ENCODE data around the gene BCAR3. TPM values are rescaled to one million over a fixed set of nuclear protein-coding genes. Genes with fewer than 3 reads are reported as not detected.

BCAR3 gene
- total RNA-seq, 3 donors from 2014 or later, result 26.7 to 42.7 (median 30.2) TPM

GRCh38 chr1:93579891-93580290, 101.7 kb downstream of the BCAR3 start:
- H3K36me3 ChIP-seq, result peaks cover 9% of the 10 kb centered on the region
- DNase-seq (ENCODE audit: low spot score in 2 of 2), result peak; percentile 82 to 86
- intact Hi-C loops (cut with DNase I; ENCODE audit: low total_unique reads), result no loop called here
- H3K4me1 ChIP-seq, result peaks cover 8 to 28% of the 10 kb centered on the region in 2 donors
- H3K27ac ChIP-seq, result peak overlapping the region; percentile 92 to 96
- H3K4me3 ChIP-seq, result no peak overlapping the region
- H3K27me3 ChIP-seq, result no peaks in the 10 kb centered on the region
- TF ChIP-seq POLR2A (IDR thresholded peaks at IDR 0.05) (no peak), POLR2AphosphoS5 (IDR thresholded peaks at IDR 0.05) (peak in 1 of 3 donors; percentile 67)
- H3K9me3 ChIP-seq, result no peaks in the 10 kb centered on the region

GRCh38 chr1:93578911-93579825, 102.5 kb downstream of the BCAR3 start:
- H3K9me3 ChIP-seq, result no peaks in the 10 kb centered on the region
- intact Hi-C loops (cut with DNase I; ENCODE audit: low total_unique reads), result no loop called here
- H3K36me3 ChIP-seq, result peaks cover 9% of the 10 kb centered on the region
- no peak overlapping the region for H3K4me3 ChIP-seq
- no peaks in the 10 kb centered on the region for H3K27me3 ChIP-seq
- peaks cover 8 to 25% of the 10 kb centered on the region in 2 donors for H3K4me1 ChIP-seq
- no peak for TF ChIP-seq POLR2AphosphoS5 (IDR thresholded peaks at IDR 0.05)
- TF ChIP-seq POLR2A (IDR thresholded peaks at IDR 0.05), result no peak
- no peak for TF ChIP-seq CTCF (IDR thresholded peaks at IDR 0.05)
- H3K27ac ChIP-seq, result peak overlapping the region; percentile 92 to 96
- DNase-seq (ENCODE audit: low spot score in 2 of 2), result peak in 1 of 2 donors; percentile 17

GRCh38 chr1:93578433-93578830, 103.2 kb downstream of the BCAR3 start:
- TF ChIP-seq CTCF (IDR thresholded peaks at IDR 0.05) (no peak), POLR2AphosphoS5 (IDR thresholded peaks at IDR 0.05) (no peak), POLR2A (IDR thresholded peaks at IDR 0.05) (no peak)
- H3K27me3 ChIP-seq, result no peaks in the 10 kb centered on the region
- H3K36me3 ChIP-seq, result peaks cover 9% of the 10 kb centered on the region
- DNase-seq (ENCODE audit: low spot score in 2 of 2), result peak in 1 of 2 donors; percentile 17
- intact Hi-C loops (cut with DNase I; ENCODE audit: low total_unique reads), result no loop called here
- peaks cover 8 to 22% of the 10 kb centered on the region in 2 donors for H3K4me1 ChIP-seq
- no peaks in the 10 kb centered on the region for H3K9me3 ChIP-seq
- H3K27ac ChIP-seq, result peak overlapping the region; percentile 92 to 96
- H3K4me3 ChIP-seq, result no peak overlapping the region

GRCh38 chr1:93577536-93578432, 103.9 kb downstream of the BCAR3 start:
- Histone ChIP-seq H3K4me1 (peaks cover 8 to 22% of the 10 kb centered on the region in 2 donors), H3K27me3 (no peaks in the 10 kb centered on the region), H3K36me3 (peaks cover 8% of the 10 kb centered on the region), H3K9me3 (no peaks in the 10 kb centered on the region), H3K27ac (peak overlapping the region in 1 of 2 donors; percentile 92), H3K4me3 (no peak overlapping the region)
- DNase-seq (ENCODE audit: low spot score in 2 of 2), result peak in 1 of 2 donors; percentile 16
- TF ChIP-seq CTCF (IDR thresholded peaks at IDR 0.05) (no peak), POLR2AphosphoS5 (IDR thresholded peaks at IDR 0.05) (no peak), POLR2A (IDR thresholded peaks at IDR 0.05) (no peak)
- intact Hi-C loops (cut with DNase I; ENCODE audit: low total_unique reads), result no loop called here

- no peaks in the 10 kb centered on the region for H3K9me3 ChIP-seq
- TF ChIP-seq CTCF (IDR thresholded peaks at IDR 0.05) (no peak), POLR2AphosphoS5 (IDR thresholded peaks at IDR 0.05) (no peak), POLR2A (IDR thresholded peaks at IDR 0.05) (no peak)
- H3K4me3 ChIP-seq, result no peak overlapping the region
- intact Hi-C loops (cut with DNase I; ENCODE audit: low total_unique reads), result no loop called here
- peaks cover 8 to 22% of the 10 kb centered on the region in 2 donors for H3K4me1 ChIP-seq
- no peak for DNase-seq (ENCODE audit: low spot score in 2 of 2)
- no peaks in the 10 kb centered on the region for H3K36me3 ChIP-seq
- H3K27me3 ChIP-seq, result no peaks in the 10 kb centered on the region
- H3K27ac ChIP-seq, result peak overlapping the region; percentile 80 to 92
Measured at GRCh38 chr1:93576746-93577145, 104.9 kb downstream of the BCAR3 start.
